Measurements from ENCODE around the gene HOXA6. TPM values are rescaled to one million over a fixed set of nuclear protein-coding genes. Genes with fewer than 3 reads are reported as not detected.

Gene HOXA6
- total RNA-seq, 1 donor from 2014 or later, result not detected

DNA sequence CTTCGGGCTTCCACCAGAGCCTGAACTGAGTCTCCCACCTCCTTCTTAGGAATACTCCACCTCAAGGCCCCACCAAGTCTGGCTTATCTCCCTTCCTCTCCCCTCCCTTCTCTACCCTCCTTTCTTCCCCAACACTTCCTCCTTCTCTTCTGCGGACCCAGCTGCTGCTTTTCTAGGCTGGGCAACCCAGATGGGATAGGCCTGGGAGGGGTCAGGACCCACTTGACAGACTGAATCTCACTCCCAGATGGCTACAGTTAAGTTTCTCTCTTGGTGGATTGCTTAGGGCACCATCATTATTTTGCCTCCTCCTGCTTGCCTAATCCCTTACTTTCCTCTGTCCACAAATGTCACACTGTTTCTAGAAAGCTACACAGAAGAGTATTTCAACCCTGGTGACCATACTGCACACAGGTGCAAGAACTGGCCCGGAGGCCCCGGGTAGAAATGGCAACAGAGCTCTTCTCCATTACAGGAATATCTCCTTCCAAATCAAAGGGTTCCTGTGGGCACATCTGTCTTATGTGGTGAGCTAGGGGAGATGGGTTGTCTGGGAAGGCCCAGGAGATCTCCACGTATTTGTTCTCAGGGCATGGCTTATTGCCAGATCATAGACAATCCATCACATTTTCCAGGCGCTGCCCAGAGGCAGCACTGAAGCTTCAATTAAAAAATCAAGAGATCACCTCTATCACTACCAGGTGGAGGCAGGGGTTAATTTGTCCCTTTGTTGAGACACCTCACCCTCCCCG lies 42.6 kb upstream of the HOXA6 start:
- Mint-ChIP-seq H3K27ac (no peak overlapping the region), H3K36me3 (ENCODE audit: low read depth) (no peaks in the 10 kb centered on the region), H3K4me1 (peaks cover 43% of the 10 kb centered on the region), H3K27me3 (peaks cover 78% of the 10 kb centered on the region), H3K9me3 (no peaks in the 10 kb centered on the region), H3K4me3 (no peak overlapping the region)
- TF ChIP-seq, protein P1, sequence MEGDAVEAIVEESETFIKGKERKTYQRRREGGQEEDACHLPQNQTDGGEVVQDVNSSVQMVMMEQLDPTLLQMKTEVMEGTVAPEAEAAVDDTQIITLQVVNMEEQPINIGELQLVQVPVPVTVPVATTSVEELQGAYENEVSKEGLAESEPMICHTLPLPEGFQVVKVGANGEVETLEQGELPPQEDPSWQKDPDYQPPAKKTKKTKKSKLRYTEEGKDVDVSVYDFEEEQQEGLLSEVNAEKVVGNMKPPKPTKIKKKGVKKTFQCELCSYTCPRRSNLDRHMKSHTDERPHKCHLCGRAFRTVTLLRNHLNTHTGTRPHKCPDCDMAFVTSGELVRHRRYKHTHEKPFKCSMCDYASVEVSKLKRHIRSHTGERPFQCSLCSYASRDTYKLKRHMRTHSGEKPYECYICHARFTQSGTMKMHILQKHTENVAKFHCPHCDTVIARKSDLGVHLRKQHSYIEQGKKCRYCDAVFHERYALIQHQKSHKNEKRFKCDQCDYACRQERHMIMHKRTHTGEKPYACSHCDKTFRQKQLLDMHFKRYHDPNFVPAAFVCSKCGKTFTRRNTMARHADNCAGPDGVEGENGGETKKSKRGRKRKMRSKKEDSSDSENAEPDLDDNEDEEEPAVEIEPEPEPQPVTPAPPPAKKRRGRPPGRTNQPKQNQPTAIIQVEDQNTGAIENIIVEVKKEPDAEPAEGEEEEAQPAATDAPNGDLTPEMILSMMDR (IDR thresholded peaks at IDR 0.05), result no peak
- no peak for ATAC-seq (ENCODE audit: low read depth)
- POLR2A ChIA-PET, result interaction anchor here (1.3 kb wide), 1 partner anchor 19 kb away, joined by 3 read pairs; no protein-coding TSS in a partner anchor
- CTCF ChIA-PET, result interaction anchor here (0.8 to 1.9 kb wide), 3 partner anchors 11 to 40 kb away, joined by 4 to 6 read pairs (median 5); no protein-coding TSS in a partner anchor
- peak; percentile 10 for DNase-seq
- intact Hi-C loops (cut with micrococcal nuclease), result loop anchor here (5.0 to 10.0 kb wide), 3 partner anchors 1085 to 1765 kb away; partner anchors contain the start of gene TRIL

GRCh38 chr7:27189295-27189996 lies 41.9 kb upstream of the HOXA6 start:
- ChIA-PET CTCF (interaction anchor here (1.9 kb wide), 1 partner anchor 10 kb away, joined by 5 read pairs; no protein-coding TSS in a partner anchor), POLR2A (no interaction called here)
- intact Hi-C loops (cut with micrococcal nuclease), result loop anchor here (5.0 kb wide), 1 partner anchor 1327 kb away; no protein-coding TSS in a partner anchor
- TF ChIP-seq, protein P1 (IDR thresholded peaks at IDR 0.05), result no peak
- Mint-ChIP-seq H3K9me3 (no peaks in the 10 kb centered on the region), H3K4me1 (peaks cover 50% of the 10 kb centered on the region), H3K4me3 (no peak overlapping the region), H3K27ac (no peak overlapping the region), H3K27me3 (peaks cover 78% of the 10 kb centered on the region), H3K36me3 (ENCODE audit: low read depth) (no peaks in the 10 kb centered on the region)
- DNase-seq (peak; percentile 14), ATAC-seq (ENCODE audit: low read depth) (no peak)

GRCh38 chr7:27188386-27189294 lies 41.1 kb upstream of the HOXA6 start:
- POLR2A ChIA-PET, result interaction anchor here (1.4 kb wide), 1 partner anchor 26 kb away, joined by 3 read pairs; no protein-coding TSS in a partner anchor
- DNase-seq (peak; percentile 36), ATAC-seq (ENCODE audit: low read depth) (no peak)
- H3K27ac Mint-ChIP-seq, result no peak overlapping the region
- H3K4me3 Mint-ChIP-seq, result peak overlapping the region; percentile 69
- CTCF ChIA-PET, result no interaction called here
- H3K27me3 Mint-ChIP-seq, result peaks cover 76% of the 10 kb centered on the region
- TF ChIP-seq, protein P1 (IDR thresholded peaks at IDR 0.05), result no peak
- H3K9me3 Mint-ChIP-seq, result no peaks in the 10 kb centered on the region
- H3K4me1 Mint-ChIP-seq, result peaks cover 54% of the 10 kb centered on the region
- intact Hi-C loops (cut with micrococcal nuclease), result loop anchor here (1.0 to 5.0 kb wide), 2 partner anchors 24 to 1326 kb away; no protein-coding TSS in a partner anchor
- H3K36me3 Mint-ChIP-seq (ENCODE audit: low read depth), result no peaks in the 10 kb centered on the region

DNA sequence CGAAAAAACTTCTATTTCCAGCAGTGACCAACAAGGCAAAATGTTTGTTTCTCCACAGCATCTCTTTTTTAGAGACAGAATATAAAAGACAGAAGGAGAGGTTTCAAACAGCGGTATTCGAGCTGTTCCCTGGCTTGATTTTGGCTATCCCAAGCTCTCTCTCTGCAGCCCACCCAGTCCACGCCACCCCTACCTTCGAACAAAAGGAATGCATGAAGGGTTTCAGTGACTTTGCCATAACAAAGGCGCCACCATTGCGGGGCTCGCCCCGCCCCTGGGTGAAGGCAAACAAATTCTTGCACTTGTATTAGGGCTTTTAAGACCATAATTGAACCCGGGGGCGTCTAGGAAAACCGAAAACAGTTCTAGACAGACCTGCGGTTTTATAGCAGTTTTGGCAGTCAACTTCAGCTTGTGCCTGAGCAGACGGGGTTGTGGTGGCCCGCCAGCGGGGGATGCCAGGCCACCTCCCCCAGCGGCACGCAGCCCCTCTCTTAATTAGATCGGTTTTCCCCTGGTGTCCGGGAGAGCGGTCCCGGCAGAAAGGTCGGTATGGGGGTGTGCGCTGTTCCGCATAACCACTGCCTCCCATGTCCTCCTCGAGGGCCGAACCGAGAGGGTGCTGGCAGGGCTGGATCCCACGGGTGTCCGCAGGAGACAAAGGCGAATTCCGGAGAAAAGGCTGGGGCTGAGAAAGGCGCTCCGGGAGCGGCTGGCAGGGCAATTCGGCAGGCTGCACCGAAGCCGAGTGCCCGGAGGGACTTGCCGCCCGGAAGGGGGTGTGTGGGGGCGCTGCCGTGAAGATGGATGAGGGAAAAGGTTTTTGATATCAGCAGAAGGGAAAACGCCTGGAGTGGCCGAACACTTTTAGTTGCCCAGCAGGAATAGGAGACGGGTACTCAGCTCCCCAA lies 40.2 kb upstream of the HOXA6 start:
- Mint-ChIP-seq H3K27me3 (peaks cover 73% of the 10 kb centered on the region), H3K9me3 (no peaks in the 10 kb centered on the region), H3K4me3 (no peak overlapping the region), H3K36me3 (ENCODE audit: low read depth) (no peaks in the 10 kb centered on the region), H3K4me1 (peaks cover 48% of the 10 kb centered on the region), H3K27ac (no peak overlapping the region)
- peak; percentile 18 for DNase-seq
- ChIA-PET CTCF (interaction anchor here (0.6 to 2.0 kb wide), 5 partner anchors 8 to 1334 kb away, joined by 3 to 13 read pairs (median 4); no protein-coding TSS in a partner anchor), POLR2A (interaction anchor here (0.6 to 1.4 kb wide), 2 partner anchors 25 to 48 kb away, joined by 3 to 4 read pairs; no protein-coding TSS in a partner anchor)
- TF ChIP-seq, protein P1 (IDR thresholded peaks at IDR 0.05), result no peak
- no peak for ATAC-seq (ENCODE audit: low read depth)
- intact Hi-C loops (cut with micrococcal nuclease), result loop anchor here (1.0 to 5.0 kb wide), 3 partner anchors 23 to 1325 kb away; no protein-coding TSS in a partner anchor

Measured in activated B cell treated with CpG ODN at 0.5 μM for 24 hours (primary cell).